H9 (cell line): ENCODE data around the gene VWA3A. TPM values are rescaled to one million over a fixed set of nuclear protein-coding genes. Genes with fewer than 3 reads are reported as not detected.

Experiments used
- DNase-seq: peaks from one replicate; pipeline ENCODE4 v3.0.0-alpha.2; 2017
- H2AFZ ChIP-seq: one replicate; pipeline ENCODE4 v1.6.1; 2013; ENCODE audit warnings: mild to moderate bottlenecking, low read length, control low read depth, moderate library complexity
- H2AK5ac ChIP-seq: 2 replicates; pipeline ENCODE4 v1.6.1; 2013; ENCODE audit warnings: low read length, control low read depth, mixed read lengths; ENCODE audit not compliant: insufficient read length
- H2BK120ac ChIP-seq: one replicate; pipeline ENCODE4 v1.6.1; 2013; ENCODE audit warnings: low read depth, mild to moderate bottlenecking, low read length, control low read depth, inconsistent platforms; ENCODE audit not compliant: poor library complexity, severe bottlenecking
- H2BK12ac ChIP-seq: 2 replicates; pipeline ENCODE4 v1.6.1; 2013; ENCODE audit warnings: low read length, control low read depth, mixed read lengths, low read depth; ENCODE audit not compliant: insufficient read length
- H2BK15ac ChIP-seq: 2 replicates; pipeline ENCODE4 v1.6.1; 2013; ENCODE audit warnings: low read depth, low read length, control low read depth
- H2BK20ac ChIP-seq: one replicate; pipeline ENCODE4 v1.6.1; 2013; ENCODE audit warnings: low read depth, mild to moderate bottlenecking, low read length, control low read depth, inconsistent platforms; ENCODE audit not compliant: poor library complexity, severe bottlenecking
- H2BK5ac ChIP-seq: 2 replicates; pipeline ENCODE4 v1.6.1; 2013; ENCODE audit warnings: low read length, control low read depth, mixed read lengths; ENCODE audit not compliant: insufficient read length
- H3K14ac ChIP-seq: 2 replicates; pipeline ENCODE4 v1.6.1; 2013; ENCODE audit warnings: low read length, control low read depth; ENCODE audit not compliant: insufficient read depth
- H3K18ac ChIP-seq: 2 replicates; pipeline ENCODE4 v1.6.1; 2013; ENCODE audit warnings: low read depth, mild to moderate bottlenecking, mixed read lengths, low read length, control low read depth; ENCODE audit not compliant: insufficient read length
- H3K23ac ChIP-seq: 2 replicates; pipeline ENCODE4 v1.6.1; 2013; ENCODE audit warnings: low read length, control low read depth, mixed read lengths, low read depth; ENCODE audit not compliant: insufficient read length
- H3K23me2 ChIP-seq: 2 replicates; pipeline ENCODE4 v1.6.1; 2013; ENCODE audit warnings: low read depth, mild to moderate bottlenecking, mixed read lengths, low read length, control low read depth; ENCODE audit not compliant: insufficient read length, poor library complexity, severe bottlenecking
- H3K27ac ChIP-seq: 2 replicates; pipeline ENCODE4 v1.5.1; 2013; ENCODE audit warnings: low read length, control low read depth, mixed read lengths, low read depth; ENCODE audit not compliant: insufficient read length
- H3K27me3 ChIP-seq: 2 replicates; pipeline ENCODE4 v1.6.1; 2013; ENCODE audit warnings: low read length, control low read depth, inconsistent platforms; ENCODE audit not compliant: insufficient read depth
- H3K4ac ChIP-seq: 2 replicates; pipeline ENCODE4 v1.6.1; 2013; ENCODE audit warnings: low read depth, mild to moderate bottlenecking, control low read depth, inconsistent platforms, low read length, moderate library complexity
- H3K4me1 ChIP-seq: 2 replicates; pipeline ENCODE4 v1.6.1; 2013; ENCODE audit warnings: low read length, control low read depth, inconsistent platforms; ENCODE audit not compliant: insufficient read depth
- H3K4me2 ChIP-seq: 2 replicates; pipeline ENCODE4 v1.6.1; 2013; ENCODE audit warnings: low read length, control low read depth, mixed read lengths; ENCODE audit not compliant: insufficient read length, insufficient read depth
- H3K56ac ChIP-seq: 2 replicates; pipeline ENCODE4 v1.6.1; 2013; ENCODE audit warnings: low read depth, mild to moderate bottlenecking, mixed read lengths, low read length, control low read depth; ENCODE audit not compliant: insufficient read length
- H3K79me1 ChIP-seq: 2 replicates; pipeline ENCODE4 v1.6.1; 2013; ENCODE audit warnings: low read depth, mild to moderate bottlenecking, moderate library complexity, low read length, control low read depth, inconsistent platforms; ENCODE audit not compliant: insufficient read depth, poor library complexity, severe bottlenecking
- H3K79me2 ChIP-seq: 2 replicates; pipeline ENCODE4 v1.6.1; 2013; ENCODE audit warnings: low read length, control low read depth, inconsistent platforms; ENCODE audit not compliant: insufficient read depth
- H3K9ac ChIP-seq: 2 replicates; pipeline ENCODE4 v1.6.1; 2013; ENCODE audit warnings: low read length, control low read depth, mixed read lengths; ENCODE audit not compliant: insufficient read length; ENCODE audit errors: extremely low read depth
- H3K9me3 ChIP-seq: one replicate; pipeline ENCODE4 v1.6.1; 2013; ENCODE audit warnings: low read depth, low read length, inconsistent platforms; ENCODE audit not compliant: control insufficient read depth
- H3T11ph ChIP-seq: one replicate; pipeline ENCODE4 v1.6.1; 2013; ENCODE audit warnings: mild to moderate bottlenecking, low read length, control low read depth, inconsistent platforms
- H4K20me1 ChIP-seq: one replicate; pipeline ENCODE4 v1.6.1; 2013; ENCODE audit not compliant: control insufficient read depth, insufficient read length, insufficient read depth
- H4K5ac ChIP-seq: 2 replicates; pipeline ENCODE4 v1.6.1; 2013; ENCODE audit warnings: low read depth, mild to moderate bottlenecking, mixed read lengths, low read length, control low read depth; ENCODE audit not compliant: insufficient read length
- H4K8ac ChIP-seq: replicated peaks from 2 replicates; pipeline ENCODE4 v1.6.1; 2013; ENCODE audit warnings: low read length, control low read depth, mixed read lengths, low read depth; ENCODE audit not compliant: insufficient read length
- H4K91ac ChIP-seq: 2 replicates; pipeline ENCODE4 v1.6.1; 2013; ENCODE audit warnings: low read depth, mild to moderate bottlenecking, moderate library complexity, mixed read lengths, low read length, control low read depth; ENCODE audit not compliant: insufficient read length
- H3K27ac Mint-ChIP-seq, 3 experiments: 2 replicates in 2 of 3; 3 replicates in 1 of 3; pipeline ENCODE4 v1.8.0; 2020 to 2021; ENCODE audit warnings: mixed read lengths in 3 of 3, mild to moderate bottlenecking in 1 of 3, moderate library complexity in 1 of 3
- H3K27me3 Mint-ChIP-seq: 2 replicates; pipeline ENCODE4 v1.8.0; 2021; ENCODE audit warnings: low read depth, mild to moderate bottlenecking, moderate library complexity, mixed read lengths
- H3K36me3 Mint-ChIP-seq, 3 experiments: 2 replicates in 2 of 3; 3 replicates in 1 of 3; pipeline ENCODE4 v1.8.0; 2020 to 2021; ENCODE audit warnings: low read depth in 3 of 3, mixed read lengths in 3 of 3; ENCODE audit not compliant: insufficient read depth in 1 of 3
- H3K4me1 Mint-ChIP-seq, 2 experiments: 2 replicates each; pipeline ENCODE4 v1.8.0; 2020; ENCODE audit warnings: mixed read lengths in 2 of 2
- H3K4me3 Mint-ChIP-seq, 2 experiments: 2 replicates in 1 of 2; 3 replicates in 1 of 2; pipeline ENCODE4 v1.8.0; 2020 to 2021; ENCODE audit warnings: mild to moderate bottlenecking in 2 of 2, mixed read lengths in 2 of 2, moderate library complexity in 1 of 2
- H3K9me3 Mint-ChIP-seq, 2 experiments: 2 replicates in 1 of 2; 3 replicates in 1 of 2; pipeline ENCODE4 v1.8.0; 2020; ENCODE audit warnings: mild to moderate bottlenecking in 2 of 2, mixed read lengths in 2 of 2, moderate library complexity in 1 of 2
- CTCF ChIP-seq: fragments of 200-600 bp; sonication (generic); conservative IDR thresholded peaks from 3 replicates; pipeline ENCODE4 v1.8.0; 2021; ENCODE audit warnings: antibody characterized with exemption, mild to moderate bottlenecking
- WGBS: extraction: QIAGEN DNeasy Blood & Tissue Kit; methylation state at CpG from one replicate; pipeline ENCODE4 v1.1.7; 2013; ENCODE audit warnings: missing lambda C conversion rate, low lambda C conversion rate, mixed read lengths; ENCODE audit not compliant: insufficient read length; ENCODE audit errors: extremely low coverage; 5-methylcytosine and 5-hydroxymethylcytosine counted together
- total RNA-seq: library from RNA; stranded (reverse); gene quantifications from 2 replicates; pipeline ENCODE4 v1.2.1, GENCODE V29; 2021

VWA3A gene
- total RNA-seq, 1 experiment from 2014 or later, result not detected

GRCh38 chr16:22139732-22140131, 47.4 kb downstream of the VWA3A start:
- Histone ChIP-seq H3K9me3 (no peaks in the 10 kb centered on the region), H3K14ac (no peak overlapping the region), H2BK20ac (no peak overlapping the region), H3K23me2 (no peaks in the 10 kb centered on the region), H4K8ac (no peak overlapping the region), H3K4me2 (no peak overlapping the region), H3K18ac (no peak overlapping the region), H3K56ac (no peak overlapping the region), H3T11ph (no peak overlapping the region), H3K79me1 (no peaks in the 10 kb centered on the region), H2BK120ac (no peak overlapping the region), H2AFZ (no peak overlapping the region), H3K23ac (no peak overlapping the region), H3K4ac (no peak overlapping the region), H4K5ac (no peak overlapping the region), H4K91ac (no peak overlapping the region), H3K4me1 (no peaks in the 10 kb centered on the region), H2BK5ac (no peak overlapping the region), H2BK12ac (no peak overlapping the region), H3K27me3 (no peaks in the 10 kb centered on the region), H3K27ac (no peak overlapping the region), H3K9ac (no peak overlapping the region), H3K79me2 (no peaks in the 10 kb centered on the region), H2BK15ac (no peak overlapping the region), H4K20me1 (no peaks in the 10 kb centered on the region), H2AK5ac (no peak overlapping the region)
- Mint-ChIP-seq H3K36me3 (no peaks in the 10 kb centered on the region), H3K4me1 (peaks cover 0 to 9% of the 10 kb centered on the region in 2 experiments; a peak in 3 of 4 replicates), H3K27me3 (peaks cover 2% of the 10 kb centered on the region; the same call in 1 of the 2 replicates), H3K4me3 (no peak overlapping the region), H3K9me3 (no peaks in the 10 kb centered on the region), H3K27ac (no peak overlapping the region; a peak in 1 of 7 replicates)
- TF ChIP-seq CTCF, result no peak
- DNase-seq, result no peak
- WGBS, result no CpG with 5 or more reads among the region's 1 CpG
